ENCODE measurements around the gene CDH4. TPM values are rescaled to one million over a fixed set of nuclear protein-coding genes. Genes with fewer than 3 reads are reported as not detected.

The CDH4 gene
- total and polyA plus RNA-seq, 2 of the 4 experiments (the other 2 are of a cell fraction) = 1.6 to 3.5 TPM

DNA sequence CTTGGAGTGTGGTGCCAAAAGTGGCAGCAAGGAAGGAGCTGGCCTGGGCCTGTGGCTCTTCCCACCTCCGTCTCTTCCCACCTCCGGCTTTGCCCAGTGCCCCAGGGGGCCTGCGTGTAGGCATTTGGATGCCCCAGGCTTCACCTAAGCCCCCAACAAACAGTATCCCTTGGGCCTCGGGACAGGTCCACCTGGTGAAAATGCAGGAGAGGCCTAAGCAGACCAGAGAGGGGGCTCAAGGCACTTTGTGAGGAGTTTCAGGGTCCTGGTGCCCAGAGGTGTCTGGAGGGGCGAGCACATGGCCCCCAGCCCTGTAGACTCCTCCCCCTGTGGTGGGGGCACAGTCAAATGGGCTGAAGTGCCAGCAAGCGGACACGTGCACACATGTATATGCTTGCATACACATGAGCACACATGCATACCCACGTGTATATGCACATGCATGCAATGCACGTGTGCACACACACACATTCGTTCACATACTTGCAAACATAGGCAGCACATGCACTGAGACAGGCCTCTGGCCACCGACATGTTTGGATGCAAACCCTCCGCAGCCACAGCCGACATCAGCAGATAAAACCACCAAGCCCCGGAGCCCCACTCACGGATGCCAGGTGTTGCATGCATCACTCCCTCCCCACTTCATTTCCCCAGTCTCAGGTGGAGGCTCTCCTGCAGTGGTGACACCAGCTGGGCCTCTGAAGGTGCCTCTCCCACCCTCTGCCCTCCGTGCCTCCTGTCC lies 689.1 kb downstream of the CDH4 start:
- Histone ChIP-seq H3K23ac (ENCODE audit: low read depth, low read length) (no peak overlapping the region), H2AFZ (replicated peaks; ENCODE audit: low read length, poor library complexity) (no peak overlapping the region), H2BK15ac (ENCODE audit: low read depth, low read length) (no peak overlapping the region), H3K79me1 (ENCODE audit: low read depth in 1 of 2, low read length in 2 of 2) (no peaks in the 10 kb centered on the region), H3K4me1 (ENCODE audit: control insufficient read depth, insufficient read depth, low read length) (no peaks in the 10 kb centered on the region), H4K8ac (ENCODE audit: low read depth in 2 of 2, low read length in 2 of 2) (no peak overlapping the region), H3K4ac (ENCODE audit: low read depth, low read length) (no peak overlapping the region), H2BK5ac (ENCODE audit: low read depth, low read length, poor library complexity, severe bottlenecking) (no peak overlapping the region), H3K36me3 (ENCODE audit: control insufficient read depth, insufficient read depth, low read length) (no peaks in the 10 kb centered on the region), H2AK5ac (ENCODE audit: low read depth, low read length) (no peak overlapping the region), H4K91ac (ENCODE audit: insufficient read depth, low read depth, low read length) (no peak overlapping the region), H3K14ac (replicated peaks; ENCODE audit: low read depth, low read length) (no peak overlapping the region), H3K4me3 (ENCODE audit: insufficient read depth, low read depth, low read length) (no peak overlapping the region), H4K5ac (ENCODE audit: low read depth, low read length) (no peak overlapping the region), H3K56ac (ENCODE audit: extremely low read depth, insufficient read depth, low read length) (no peak overlapping the region), H3K27me3 (ENCODE audit: control insufficient read depth, insufficient read depth, low read length) (peaks cover 5% of the 10 kb centered on the region; the same call in 1 of the 2 replicates), H2BK120ac (ENCODE audit: low read depth, low read length) (no peak overlapping the region), H2AK9ac (replicated peaks; ENCODE audit: low read depth, low read length, poor library complexity) (no peak overlapping the region), H3K9me3 (ENCODE audit: control insufficient read depth, insufficient read depth, low read length) (no peaks in the 10 kb centered on the region), H3K27ac (ENCODE audit: insufficient read depth, low read length) (no peak overlapping the region), H3K18ac (ENCODE audit: low read depth, low read length) (no peak overlapping the region), H3K9ac (ENCODE audit: low read depth, low read length) (no peak overlapping the region), H2BK20ac (ENCODE audit: low read depth, low read length) (no peak overlapping the region), H3K9me1 (ENCODE audit: insufficient read depth, low read length) (no peaks in the 10 kb centered on the region), H3K4me2 (ENCODE audit: low read depth, low read length) (no peak overlapping the region), H4K20me1 (ENCODE audit: insufficient read depth, low read length) (no peaks in the 10 kb centered on the region)
- ChIA-PET POLR2A (ENCODE audit: unreplicated experiment) (no interaction called here), CTCF (no interaction called here)
- dilution Hi-C loops (cut with HindIII; ENCODE audit: low sequenced_read_pairs, unreplicated experiment) (no loop called here), in situ Hi-C loops (cut with MboI; ENCODE audit: low sequenced_read_pairs) (no loop called here), intact Hi-C loops (cut with micrococcal nuclease) (no loop called here)
- TF ChIP-seq FOS (IDR thresholded peaks at IDR 0.05; ENCODE audit: low read depth, low read length) = no peak
- TF ChIP-seq NFE2L2 (IDR thresholded peaks at IDR 0.05; ENCODE audit: low read depth, low read length) = no peak
- no peak for TF ChIP-seq CHD1 (IDR thresholded peaks at IDR 0.05; ENCODE audit: low read depth, low read length)
- TF ChIP-seq MAFK (IDR thresholded peaks at IDR 0.05; ENCODE audit: low read depth, low read length) = no peak
- TF ChIP-seq CEBPB (IDR thresholded peaks at IDR 0.05; ENCODE audit: low read depth, low read length) = no peak
- TF ChIP-seq, protein P1, sequence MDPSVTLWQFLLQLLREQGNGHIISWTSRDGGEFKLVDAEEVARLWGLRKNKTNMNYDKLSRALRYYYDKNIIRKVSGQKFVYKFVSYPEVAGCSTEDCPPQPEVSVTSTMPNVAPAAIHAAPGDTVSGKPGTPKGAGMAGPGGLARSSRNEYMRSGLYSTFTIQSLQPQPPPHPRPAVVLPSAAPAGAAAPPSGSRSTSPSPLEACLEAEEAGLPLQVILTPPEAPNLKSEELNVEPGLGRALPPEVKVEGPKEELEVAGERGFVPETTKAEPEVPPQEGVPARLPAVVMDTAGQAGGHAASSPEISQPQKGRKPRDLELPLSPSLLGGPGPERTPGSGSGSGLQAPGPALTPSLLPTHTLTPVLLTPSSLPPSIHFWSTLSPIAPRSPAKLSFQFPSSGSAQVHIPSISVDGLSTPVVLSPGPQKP (IDR thresholded peaks at IDR 0.05; ENCODE audit: borderline replicate concordance, low read depth, low read length) = no peak
- TF ChIP-seq POLR2A (IDR thresholded peaks at IDR 0.05; ENCODE audit: low read depth, low read length) = no peak
- TF ChIP-seq RCOR1 (IDR thresholded peaks at IDR 0.05; ENCODE audit: insufficient replicate concordance, low read length) = no peak
- TF ChIP-seq SMC3 (IDR thresholded peaks at IDR 0.05; ENCODE audit: low read depth, low read length) = no peak
- TF ChIP-seq, protein P2, sequence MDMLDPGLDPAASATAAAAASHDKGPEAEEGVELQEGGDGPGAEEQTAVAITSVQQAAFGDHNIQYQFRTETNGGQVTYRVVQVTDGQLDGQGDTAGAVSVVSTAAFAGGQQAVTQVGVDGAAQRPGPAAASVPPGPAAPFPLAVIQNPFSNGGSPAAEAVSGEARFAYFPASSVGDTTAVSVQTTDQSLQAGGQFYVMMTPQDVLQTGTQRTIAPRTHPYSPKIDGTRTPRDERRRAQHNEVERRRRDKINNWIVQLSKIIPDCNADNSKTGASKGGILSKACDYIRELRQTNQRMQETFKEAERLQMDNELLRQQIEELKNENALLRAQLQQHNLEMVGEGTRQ (IDR thresholded peaks at IDR 0.05; ENCODE audit: low read depth, low read length) = no peak
- ATAC-seq (ENCODE audit: low read depth) = no peak
- no peak for DNase-seq
- WGBS, 2 experiments (ENCODE audit: extremely low coverage in 2 of 2, insufficient read length in 1 of 2) = 82% methylated on average over 3 of the region's 16 CpGs; no CpG with 5 or more reads in 1 of the 2 experiments
- BruUV-seq (replicated peaks) = no TSS peak

All from IMR-90 (cell line).